ENCODE data around the gene CORO1C. TPM values are rescaled to one million over a fixed set of nuclear protein-coding genes. Genes with fewer than 3 reads are reported as not detected.
"Not testable (repeated sequence)": the region's sequence is repeated elsewhere in the genome, so short reads cannot be mapped to it uniquely, and the experiment has no call there.

Gene CORO1C
- polyA plus RNA-seq, 1 experiment: 532 TPM

- H3K36me3 ChIP-seq (ENCODE audit: control insufficient read depth, insufficient read depth, low read length): peaks cover 3% of the 10 kb centered on the region; the same call in 1 of the 2 replicates
- TF ChIP-seq CTCF (IDR thresholded peaks at IDR 0.05; ENCODE audit: insufficient read depth, low read depth, low read length): peak; percentile 92
- peak; percentile 89 for DNase-seq (ENCODE audit: low read depth)
- no peaks in the 10 kb centered on the region for H3K27me3 ChIP-seq (ENCODE audit: control insufficient read depth, insufficient read depth, low read length)
- ChIA-PET POLR2A (no interaction called here), CTCF (interaction anchor here (0.6 to 8.9 kb wide), 38 partner anchors 10 to 430 kb away, joined by 3 to 108 read pairs (median 4); no protein-coding TSS in a partner anchor)
- no peak overlapping the region for H3K4me3 ChIP-seq (ENCODE audit: low read depth, low read length)
Observed at GRCh38 chr12:108664338-108665258, 66.7 kb downstream of the CORO1C start.

DNA sequence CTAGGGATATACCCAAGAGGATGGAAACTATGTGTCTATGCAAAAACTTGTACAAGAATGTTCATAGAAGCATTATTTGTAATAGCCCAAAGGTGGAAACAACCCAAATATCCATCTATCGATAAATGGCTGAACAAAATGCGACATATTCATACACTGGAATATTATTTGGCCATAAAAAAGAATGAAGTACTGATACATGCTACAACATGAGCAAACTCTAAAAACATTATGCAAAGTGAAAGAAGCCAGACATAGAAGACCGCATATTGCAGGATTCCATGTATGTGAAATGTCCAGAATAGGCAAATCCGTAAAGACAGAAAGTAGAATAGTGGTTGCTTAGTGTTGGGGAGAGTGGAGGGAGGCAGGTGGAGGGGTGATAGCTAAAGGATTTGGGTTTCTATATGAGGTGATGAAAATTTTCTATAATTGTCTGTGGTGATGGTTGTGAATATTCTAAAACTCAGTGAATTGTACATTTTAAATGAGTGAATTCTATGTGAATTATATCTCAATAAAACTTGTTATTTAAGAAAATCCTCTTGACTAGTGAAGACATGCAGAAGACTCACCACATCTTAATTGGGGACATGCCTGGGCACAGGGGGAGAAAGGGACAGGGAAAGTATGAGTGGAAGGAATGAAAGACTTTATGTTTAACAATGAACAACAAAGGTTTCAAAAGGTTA lies 67.8 kb downstream of the CORO1C start:
- POLR2A ChIA-PET: interaction anchor here (0.6 kb wide), 1 partner anchor 141 kb away, joined by 3 read pairs; no protein-coding TSS in a partner anchor
- H3K27me3 ChIP-seq (ENCODE audit: control insufficient read depth, insufficient read depth, low read length): no peaks in the 10 kb centered on the region
- DNase-seq (ENCODE audit: low read depth): no peak
- no peak for TF ChIP-seq CTCF (IDR thresholded peaks at IDR 0.05; ENCODE audit: insufficient read depth, low read depth, low read length)
- peaks cover 5% of the 10 kb centered on the region for H3K36me3 ChIP-seq (ENCODE audit: control insufficient read depth, insufficient read depth, low read length)
- H3K4me3 ChIP-seq (ENCODE audit: low read depth, low read length): no peak overlapping the region
- CTCF ChIA-PET: interaction anchor here (1.0 to 8.9 kb wide), 16 partner anchors 10 to 431 kb away, joined by 3 to 108 read pairs (median 6); no protein-coding TSS in a partner anchor

GRCh38 chr12:108658115-108658514 lies 73.2 kb downstream of the CORO1C start:
- DNase-seq (ENCODE audit: low read depth); H3K27me3 ChIP-seq (ENCODE audit: control insufficient read depth, insufficient read depth, low read length); POLR2A ChIA-PET; H3K4me3 ChIP-seq (ENCODE audit: low read depth, low read length): not testable (repeated sequence)
- peaks cover 16% of the 10 kb centered on the region for H3K36me3 ChIP-seq (ENCODE audit: control insufficient read depth, insufficient read depth, low read length)
- CTCF ChIA-PET: interaction anchor here (0.7 to 2.3 kb wide), 3 partner anchors 29 to 145 kb away, joined by 3 to 5 read pairs (median 4); no protein-coding TSS in a partner anchor

DNA sequence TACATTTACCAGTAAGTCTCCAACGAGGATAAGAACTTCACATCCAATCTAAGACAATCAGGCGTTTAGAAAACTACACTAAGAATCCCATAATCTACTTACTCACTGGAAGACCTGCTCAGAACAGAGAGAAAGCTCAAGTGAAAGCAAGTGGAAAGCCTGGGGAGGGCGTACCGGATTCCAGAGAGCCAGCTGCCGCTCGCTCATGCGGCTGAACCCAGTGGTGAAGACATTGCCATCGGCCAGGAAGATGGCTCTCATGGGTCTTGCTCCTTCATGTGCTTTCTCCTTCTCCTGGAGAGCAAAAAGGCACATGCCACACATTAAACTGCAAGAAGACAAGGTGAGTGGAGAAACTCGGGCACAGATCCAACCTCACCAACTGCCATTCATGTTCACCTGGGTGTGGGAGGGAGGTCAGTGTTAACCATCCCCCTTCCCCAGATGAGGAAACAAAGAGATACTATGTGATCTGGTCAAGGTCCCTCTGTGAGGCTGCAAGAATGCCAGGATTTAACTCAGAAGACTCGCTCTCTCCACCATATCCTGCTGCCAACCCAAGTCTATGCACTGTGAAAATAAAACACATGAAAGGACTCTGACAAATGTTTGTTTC lies 74.1 kb downstream of the CORO1C start:
- Histone ChIP-seq H3K27me3 (ENCODE audit: control insufficient read depth, insufficient read depth, low read length) (no peaks in the 10 kb centered on the region), H3K36me3 (ENCODE audit: control insufficient read depth, insufficient read depth, low read length) (peaks cover 17% of the 10 kb centered on the region), H3K4me3 (ENCODE audit: low read depth, low read length) (no peak overlapping the region)
- ChIA-PET CTCF (interaction anchor here (1.7 kb wide), 1 partner anchor 38 kb away, joined by 4 read pairs; no protein-coding TSS in a partner anchor), POLR2A (no interaction called here)
- no peak for DNase-seq (ENCODE audit: low read depth)
- no peak for TF ChIP-seq CTCF (IDR thresholded peaks at IDR 0.05; ENCODE audit: insufficient read depth, low read depth, low read length)

DNA sequence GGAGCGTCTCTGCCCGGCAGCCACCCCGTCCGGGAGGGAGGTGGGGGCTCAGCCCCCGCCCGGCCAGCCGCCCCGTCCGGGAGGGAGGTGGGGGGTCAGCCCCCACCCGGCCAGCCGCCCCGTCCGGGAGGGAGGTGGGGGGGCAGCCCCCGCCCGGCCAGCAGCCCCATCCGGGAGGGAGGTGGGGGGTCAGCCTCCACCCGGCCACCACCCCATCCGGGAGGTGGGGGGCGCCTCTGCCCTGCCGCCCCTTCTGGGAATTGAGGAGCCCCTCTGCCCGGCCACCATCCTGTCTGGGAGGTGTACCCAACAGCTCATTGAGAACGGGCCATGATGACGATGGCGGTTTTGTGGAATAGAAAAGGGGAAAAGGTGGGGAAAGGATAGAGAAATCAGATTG lies 75.1 kb downstream of the CORO1C start:
- POLR2A ChIA-PET; CTCF ChIA-PET; H3K4me3 ChIP-seq (ENCODE audit: low read depth, low read length); DNase-seq (ENCODE audit: low read depth); H3K27me3 ChIP-seq (ENCODE audit: control insufficient read depth, insufficient read depth, low read length): not testable (repeated sequence)
- peaks cover 15% of the 10 kb centered on the region for H3K36me3 ChIP-seq (ENCODE audit: control insufficient read depth, insufficient read depth, low read length)

- POLR2A ChIA-PET; CTCF ChIA-PET; H3K4me3 ChIP-seq (ENCODE audit: low read depth, low read length); H3K27me3 ChIP-seq (ENCODE audit: control insufficient read depth, insufficient read depth, low read length); DNase-seq (ENCODE audit: low read depth): not testable (repeated sequence)
- peaks cover 15% of the 10 kb centered on the region for H3K36me3 ChIP-seq (ENCODE audit: control insufficient read depth, insufficient read depth, low read length)
Observed at GRCh38 chr12:108655812-108656175, 75.5 kb downstream of the CORO1C start.

DNA sequence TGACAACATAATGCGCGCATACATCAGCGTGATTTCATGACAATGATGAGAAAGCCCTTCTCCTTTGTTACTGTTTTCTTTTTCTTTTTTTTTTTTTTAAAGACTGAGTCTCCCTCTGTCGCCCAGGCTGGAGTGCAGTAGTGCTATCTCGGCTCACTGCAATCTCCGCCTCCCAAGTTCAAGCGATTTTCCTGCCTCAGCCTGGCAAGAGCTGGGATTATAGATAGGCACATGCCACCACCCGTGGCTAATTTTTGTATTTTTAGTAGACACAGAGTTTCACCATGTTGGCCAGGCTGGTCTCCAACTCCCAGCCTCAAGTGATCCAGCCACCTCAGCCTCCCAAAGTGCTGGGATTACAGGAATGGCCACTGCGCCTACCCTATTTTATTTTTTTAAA lies 76.7 kb downstream of the CORO1C start:
- DNase-seq (ENCODE audit: low read depth); H3K27me3 ChIP-seq (ENCODE audit: control insufficient read depth, insufficient read depth, low read length); H3K4me3 ChIP-seq (ENCODE audit: low read depth, low read length); POLR2A ChIA-PET: not testable (repeated sequence)
- peaks cover 15% of the 10 kb centered on the region for H3K36me3 ChIP-seq (ENCODE audit: control insufficient read depth, insufficient read depth, low read length)
- CTCF ChIA-PET: interaction anchor here (1.0 kb wide), 1 partner anchor 10 kb away, joined by 3 read pairs; no protein-coding TSS in a partner anchor

Measured in BJ (cell line).